Measurements from ENCODE around the gene IL23R. TPM values are rescaled to one million over a fixed set of nuclear protein-coding genes. Genes with fewer than 3 reads are reported as not detected.

Gene IL23R
- total and polyA plus RNA-seq, 2 of the 8 experiments (the other 6 are each of a cell fraction or from before 2014, with no cell fraction given): not detected

- no peak overlapping the region for H3K4ac ChIP-seq (replicated peaks; ENCODE audit: insufficient read length, low read depth, low read length)
- H3K9ac ChIP-seq (replicated peaks in 1 of 4; ENCODE audit: extremely low read depth in 1 of 4, low read depth in 3 of 4, low read length in 3 of 4): no peak overlapping the region
- no peak overlapping the region for H4K91ac ChIP-seq (replicated peaks; ENCODE audit: insufficient read length, low read length)
- no peaks in the 10 kb centered on the region for H3K79me2 ChIP-seq (ENCODE audit: control insufficient read depth in 1 of 2, insufficient read depth in 2 of 2, low read length in 2 of 2)
- H3K9me3 ChIP-seq (ENCODE audit: insufficient read depth in 2 of 2, low read depth in 1 of 2, low read length in 1 of 2): no peaks in the 10 kb centered on the region
- TF ChIP-seq HDAC6 (IDR thresholded peaks at IDR 0.05; ENCODE audit: low read depth, low read length): no peak
- TF ChIP-seq EZH2 (IDR thresholded peaks at IDR 0.05; ENCODE audit: low read depth, low read length, severe bottlenecking): no peak
- no peak for TF ChIP-seq BRCA1 (IDR thresholded peaks at IDR 0.05; ENCODE audit: low read depth, low read length)
- TF ChIP-seq GABPA (IDR thresholded peaks at IDR 0.05; ENCODE audit: borderline replicate concordance, insufficient read depth, low read length): no peak
- no peak for TF ChIP-seq KDM5A (IDR thresholded peaks at IDR 0.05; ENCODE audit: low read length)
- no peak for TF ChIP-seq SIN3A (conservative IDR thresholded peaks at IDR 0.05 in 1 of 2, IDR thresholded peaks at IDR 0.05 in 1 of 2; ENCODE audit: low read depth in 1 of 2, low read length in 2 of 2)
- no peak overlapping the region for H4K5ac ChIP-seq (ENCODE audit: insufficient read length, low read depth, low read length)
- H3K79me1 ChIP-seq (ENCODE audit: low read depth, low read length): no peaks in the 10 kb centered on the region
- H3K23ac ChIP-seq (ENCODE audit: insufficient read length): no peak overlapping the region
- no peak overlapping the region for H3K56ac ChIP-seq (replicated peaks; ENCODE audit: insufficient read length, low read depth, low read length)
- no peak overlapping the region for H2BK5ac ChIP-seq (ENCODE audit: low read depth, low read length)
- no peaks in the 10 kb centered on the region for H3K4me1 ChIP-seq (replicated peaks in 1 of 4; ENCODE audit: control insufficient read depth in 3 of 4, insufficient read depth in 4 of 4, low read length in 3 of 4)
- H2AFZ ChIP-seq (ENCODE audit: low read length): no peak overlapping the region
- 90% methylated on average over 4 of the region's 4 CpGs; no CpG with 5 or more reads in 1 of the 2 experiments for WGBS, 2 experiments (ENCODE audit: extremely low coverage in 1 of 2, insufficient coverage in 1 of 2, insufficient read length in 1 of 2, insufficient replicate concordance in 2 of 2, low coverage in 1 of 2, low lambda C conversion rate in 2 of 2, missing lambda C conversion rate in 1 of 2)
- no peak overlapping the region for H2BK12ac ChIP-seq (ENCODE audit: low read depth, low read length)
- no peaks in the 10 kb centered on the region for H4K20me1 ChIP-seq (replicated peaks in 1 of 2; ENCODE audit: control insufficient read depth in 1 of 2, insufficient read depth in 2 of 2, low read length in 2 of 2)
- CTCF ChIA-PET (ENCODE audit: partially characterized antibody): interaction anchor here (9.5 kb wide), 1 partner anchor 47 kb away, joined by 98 read pairs; no protein-coding TSS in a partner anchor
- H3K4me3 ChIP-seq (ENCODE audit: extremely low read depth in 1 of 4, insufficient read depth in 2 of 4, low read depth in 3 of 4, low read length in 4 of 4): no peak overlapping the region
- no peak overlapping the region for H2BK120ac ChIP-seq (replicated peaks; ENCODE audit: low read depth, low read length)
- H3K18ac ChIP-seq (ENCODE audit: extremely low read depth, low read length): no peak overlapping the region
- H3K4me2 ChIP-seq (ENCODE audit: insufficient read depth in 1 of 2, low read depth in 2 of 2, low read length in 2 of 2): no peak overlapping the region
- no peak overlapping the region for H4K8ac ChIP-seq (ENCODE audit: extremely low read depth, insufficient read depth, low read length)
- no peak for DNase-seq (ENCODE audit: low read depth in 1 of 2, low spot score in 2 of 2)
- no peak overlapping the region for H2BK15ac ChIP-seq (ENCODE audit: low read length)
- H3K27ac ChIP-seq (ENCODE audit: low read depth, low read length): no peak overlapping the region
- H3K36me3 ChIP-seq (ENCODE audit: control insufficient read depth in 2 of 4, insufficient read depth in 4 of 4, low read length in 3 of 4): no peaks in the 10 kb centered on the region
- POLR2A ChIA-PET (ENCODE audit: partially characterized antibody): no interaction called here
- no peak for FAIRE-seq
- H3K14ac ChIP-seq (ENCODE audit: insufficient read length): no peak overlapping the region
- no peaks in the 10 kb centered on the region for H3K23me2 ChIP-seq (ENCODE audit: low read depth, low read length)
- H2BK20ac ChIP-seq (ENCODE audit: low read length): no peak overlapping the region
- no peaks in the 10 kb centered on the region for H3K27me3 ChIP-seq (replicated peaks in 1 of 4; ENCODE audit: control insufficient read depth in 3 of 4, extremely low read depth in 1 of 4, insufficient read depth in 3 of 4, low read length in 3 of 4)
- H2AK5ac ChIP-seq (ENCODE audit: low read depth, low read length): no peak overlapping the region
These were observed 699 bp upstream of the IL23R start for GRCh38 chr1:67165468-67166041.

All from H1 (cell line).